Activated CD4-positive, CD25-positive, alpha-beta regulatory T cell (primary cell): Measurements from ENCODE around the gene ENDOU.

Experiments used
- DNase-seq, 4 experiments: peaks; one replicate each; lab custom pipeline; 2025; lab: John Stamatoyannopoulos, UW

The ENDOU gene

GRCh38 chr12:47757364-47757839, 32.1 kb upstream of the ENDOU start:
- no peak for DNase-seq

- DNase-seq, result no peak
These were observed 30.6 kb upstream of the ENDOU start for GRCh38 chr12:47755655-47756562.

- no peak for DNase-seq
These were observed 29.6 kb upstream of the ENDOU start for GRCh38 chr12:47754881-47755280.

- DNase-seq, result no peak
These were observed 28.8 kb upstream of the ENDOU start for GRCh38 chr12:47754126-47754525.

- no peak for DNase-seq
These were observed 28.0 kb upstream of the ENDOU start for GRCh38 chr12:47753021-47754001.

GRCh38 chr12:47752552-47752951, 27.3 kb upstream of the ENDOU start:
- DNase-seq, result no peak

GRCh38 chr12:47752121-47752520, 26.8 kb upstream of the ENDOU start:
- DNase-seq, result no peak

- no peak for DNase-seq
These were observed 26.3 kb upstream of the ENDOU start for GRCh38 chr12:47751561-47751960.

GRCh38 chr12:47750916-47751470, 25.7 kb upstream of the ENDOU start:
- DNase-seq, result no peak

- DNase-seq, result no peak
These were observed 25.0 kb upstream of the ENDOU start for GRCh38 chr12:47750229-47750798.

GRCh38 chr12:47748899-47749298, 23.6 kb upstream of the ENDOU start:
- no peak for DNase-seq

- no peak for DNase-seq
These were observed 23.2 kb upstream of the ENDOU start for GRCh38 chr12:47748507-47748828.

GRCh38 chr12:47747596-47748506, 22.6 kb upstream of the ENDOU start:
- DNase-seq, result no peak

GRCh38 chr12:47747126-47747525, 21.8 kb upstream of the ENDOU start:
- DNase-seq, result no peak

GRCh38 chr12:47746523-47746922, 21.2 kb upstream of the ENDOU start:
- no peak for DNase-seq

- DNase-seq, result no peak
These were observed 20.8 kb upstream of the ENDOU start for GRCh38 chr12:47746073-47746472.

- no peak for DNase-seq
These were observed 20.3 kb upstream of the ENDOU start for GRCh38 chr12:47745485-47746041.

GRCh38 chr12:47744778-47745436, 19.6 kb upstream of the ENDOU start:
- DNase-seq, result no peak

GRCh38 chr12:47744005-47744651, 18.8 kb upstream of the ENDOU start:
- peak in 3 of 4 experiments; percentile 31 to 42 (median 36) for DNase-seq
